DMS 273 (cell line): ENCODE data around the gene FAM199X.
A peak's percentile ranks its signal among the peaks of the same experiment; 100 is the strongest.

ENCODE experiments used
- DNase-seq: peaks from one replicate; lab custom pipeline; 2025; ENCODE audit not compliant: unreplicated experiment; lab: John Stamatoyannopoulos, UW

Gene FAM199X

GRCh38 chrX:104165894-104166734, at the start of gene FAM199X:
Gene FAM199X, plus strand, starts transcription at chrX:104166453. Its CDS starts 333 bp downstream, at chrX:104166786.
- DNase-seq: peak; percentile 95

GRCh38 chrX:104117759-104118158, 48.5 kb upstream of the FAM199X start:
- no peak for DNase-seq

- DNase-seq: peak; percentile 16
These were observed 47.5 kb upstream of the FAM199X start for GRCh38 chrX:104118765-104119164.

- no peak for DNase-seq
These were observed 43.4 kb upstream of the FAM199X start for GRCh38 chrX:104122829-104123228.

- no peak for DNase-seq
These were observed 39.4 kb upstream of the FAM199X start for GRCh38 chrX:104126856-104127255.

GRCh38 chrX:104130808-104131207, 35.4 kb upstream of the FAM199X start:
- DNase-seq: no peak

GRCh38 chrX:104134583-104135261, 31.5 kb upstream of the FAM199X start:
- DNase-seq: no peak

GRCh38 chrX:104135677-104136076, 30.6 kb upstream of the FAM199X start:
- DNase-seq: no peak

GRCh38 chrX:104136241-104137019, 29.8 kb upstream of the FAM199X start:
- peak; percentile 93 for DNase-seq

GRCh38 chrX:104137496-104137895, 28.8 kb upstream of the FAM199X start:
- peak; percentile 11 for DNase-seq

GRCh38 chrX:104141087-104141760, 25.0 kb upstream of the FAM199X start:
- no peak for DNase-seq

- DNase-seq: no peak
These were observed 15.2 kb upstream of the FAM199X start for GRCh38 chrX:104151037-104151436.

- peak; percentile 92 for DNase-seq
These were observed 9.4 kb upstream of the FAM199X start, which contains the start of gene SLC25A53 for GRCh38 chrX:104156630-104157529. Gene SLC25A53, minus strand, starts transcription at chrX:104157009. Its CDS starts 51,752 bp downstream, at chrX:104105257.

- peak; percentile 26 for DNase-seq
These were observed 633 bp downstream of the FAM199X start for GRCh38 chrX:104166735-104167436.

GRCh38 chrX:104168127-104168526, 1.9 kb downstream of the FAM199X start:
- no peak for DNase-seq

GRCh38 chrX:104172121-104172520, 5.9 kb downstream of the FAM199X start:
- no peak for DNase-seq

GRCh38 chrX:104172788-104173187, 6.5 kb downstream of the FAM199X start:
- no peak for DNase-seq

- no peak for DNase-seq
These were observed 7.6 kb downstream of the FAM199X start for GRCh38 chrX:104173841-104174240.

- DNase-seq: no peak
These were observed 17.4 kb downstream of the FAM199X start for GRCh38 chrX:104183685-104184084.
